HCT116 (cell line): ENCODE measurements around the gene TCF20. TPM values are rescaled to one million over a fixed set of nuclear protein-coding genes. Genes with fewer than 3 reads are reported as not detected.

ENCODE experiments used
- ATAC-seq: fragments of 200-7000 bp; cut with Tn5 transposase; 2 replicates; pipeline ENCODE4 v1.9.1; 2020; ENCODE audit warnings: mild to moderate bottlenecking, moderate library complexity
- Bru-seq: library from RNA; stranded (reverse); fragments of 400-500 nt; gene quantifications from one replicate; lab custom pipeline; 2021; lab: Mats Ljungman, UMichigan
- BruChase-seq, 2 experiments: library from RNA; stranded (reverse); fragments of 400-500 nt; gene quantifications; one replicate each; lab custom pipeline; 2021; lab: Mats Ljungman, UMichigan
- BruUV-seq: library from RNA; stranded (reverse); fragments of 400-500 nt; replicated peaks from 2 replicates; lab custom pipeline; 2021; lab: Mats Ljungman, UMichigan
- CTCF ChIA-PET: fragments of 300-600 bp; sonication (Branson Sonifier 250); formaldehyde crosslinking; loops from one replicate; lab custom pipeline; 2021; ENCODE audit warnings: antibody characterized with exemption; lab: Charles Lee
- POLR2A ChIA-PET: fragments of 300-600, 350-600 bp; sonication (Branson Sonifier 250); formaldehyde crosslinking; loops from one replicate; lab custom pipeline; 2021; ENCODE audit warnings: antibody characterized with exemption; lab: Charles Lee
- RAD21 ChIA-PET, 2 experiments: fragments of 300-600 bp; sonication (Branson Sonifier 250); formaldehyde crosslinking; loops; one replicate each; lab custom pipeline; 2023; ENCODE audit warnings: low total read pairs in 2 of 2; ENCODE audit not compliant: uncharacterized antibody in 2 of 2, unreplicated experiment in 2 of 2, low non-redundant PET in 1 of 2; lab: Charles Lee
- DNase-seq: peaks from one replicate; pipeline ENCODE4 v3.0.0-alpha.2; 2010; ENCODE audit warnings: low read depth, low spot score
- H2AFZ ChIP-seq: fragments of 200-600 bp; shearing (Covaris generic), sonication (generic); 2 replicates; pipeline ENCODE4 v1.6.1; 2017; ENCODE audit warnings: low read depth, mixed run types, mixed read lengths, antibody characterized with exemption, low read length; ENCODE audit not compliant: poor library complexity, severe bottlenecking
- H3K27ac ChIP-seq: 2 replicates; pipeline ENCODE4 v1.5.1; 2012; ENCODE audit warnings: low read depth, low read length
- H3K27me3 ChIP-seq: fragments of 200-600 bp; sonication (generic); 2 replicates; pipeline ENCODE4 v1.6.1; 2016; ENCODE audit warnings: mixed run types, low read length, mixed read lengths; ENCODE audit not compliant: insufficient read depth
- H3K36me3 ChIP-seq, 2 experiments: fragments of 200-500 bp in 1 of 2; fragments of 200-600 bp in 1 of 2; sonication (Bioruptor generic) in 1 of 2; sonication (generic) in 1 of 2; 2 replicates each; pipeline versions ENCODE4 v1.5.1 to v1.6.1; 2014 to 2016; ENCODE audit warnings: low read length in 2 of 2, inconsistent platforms in 1 of 2, mixed read lengths in 1 of 2, mixed run types in 1 of 2; ENCODE audit not compliant: insufficient read depth in 2 of 2, control insufficient read depth in 1 of 2
- H3K4me1 ChIP-seq, 2 experiments: fragments of 200-600 bp in 1 of 2; sonication (generic) in 1 of 2; 2 replicates each; pipeline versions ENCODE4 v1.5.1 to v1.6.1; 2012 to 2017; ENCODE audit warnings: low read length in 2 of 2, inconsistent platforms in 1 of 2, mild to moderate bottlenecking in 1 of 2, mixed read lengths in 1 of 2, mixed run types in 1 of 2, moderate library complexity in 1 of 2; ENCODE audit not compliant: insufficient read depth in 2 of 2, control insufficient read depth in 1 of 2
- H3K4me2 ChIP-seq: fragments of 200-600 bp; sonication (generic); 2 replicates; pipeline ENCODE4 v1.6.1; 2017; ENCODE audit warnings: mixed run types, low read length, mixed read lengths
- H3K4me3 ChIP-seq, 2 experiments: fragments of 200-600 bp in 1 of 2; sonication (generic) in 1 of 2; replicated peaks in 1 of 2; 2 replicates each; pipeline ENCODE4 v1.5.1; 2011 to 2016; ENCODE audit warnings: low read length in 2 of 2, control low read depth in 1 of 2, low read depth in 1 of 2, mild to moderate bottlenecking in 1 of 2, mixed read lengths in 1 of 2, mixed run types in 1 of 2
- H3K79me2 ChIP-seq: fragments of 200-600 bp; sonication (generic); 2 replicates; pipeline ENCODE4 v1.6.1; 2017; ENCODE audit warnings: mild to moderate bottlenecking, mixed run types, low read length, moderate library complexity, mixed read lengths; ENCODE audit not compliant: insufficient read depth
- H3K9ac ChIP-seq: fragments of 200-600 bp; sonication (generic); 2 replicates; pipeline ENCODE4 v1.6.1; 2016; ENCODE audit warnings: low read length, mixed read lengths
- H3K9me2 ChIP-seq: fragments of 200-600 bp; sonication (generic), shearing (Covaris generic); 2 replicates; pipeline ENCODE4 v1.6.1; 2017; ENCODE audit warnings: mixed run types, mild to moderate bottlenecking, moderate library complexity; ENCODE audit not compliant: insufficient read depth
- H3K9me3 ChIP-seq, 2 experiments: fragments of 200-500 bp in 1 of 2; fragments of 200-600 bp in 1 of 2; sonication (Bioruptor generic) in 1 of 2; sonication (generic) in 1 of 2; 2 replicates each; pipeline ENCODE4 v1.6.1; 2014 to 2017; ENCODE audit warnings: low read length in 2 of 2, mixed read lengths in 2 of 2, inconsistent platforms in 1 of 2, low read depth in 1 of 2, mild to moderate bottlenecking in 1 of 2, mixed run types in 1 of 2, moderate library complexity in 1 of 2; ENCODE audit not compliant: control insufficient read depth in 1 of 2, insufficient read depth in 1 of 2
- H4K20me1 ChIP-seq: fragments of 200-600 bp; sonication (generic), shearing (Covaris generic); 2 replicates; pipeline ENCODE4 v1.6.1; 2017; ENCODE audit warnings: mixed run types, mild to moderate bottlenecking, moderate library complexity; ENCODE audit not compliant: insufficient read depth
- CTCF ChIP-seq, 3 experiments: fragments of 200-600 bp in 1 of 3; sonication (generic) in 1 of 3; IDR thresholded peaks in 2 of 3; conservative IDR thresholded peaks in 1 of 3; 2 replicates each; pipeline ENCODE4 v1.5.1; 2012 to 2017; ENCODE audit warnings: low read depth in 2 of 3, low read length in 2 of 3, antibody characterized with exemption in 1 of 3, borderline replicate concordance in 1 of 3, control low read depth in 1 of 3, mild to moderate bottlenecking in 1 of 3, mixed read lengths in 1 of 3, mixed run types in 1 of 3, moderate library complexity in 1 of 3; ENCODE audit not compliant: insufficient read depth in 1 of 3
- EZH2 ChIP-seq: fragments of 200-600 bp; sonication (generic); IDR thresholded peaks from 2 replicates; pipeline ENCODE4 v1.6.1; 2017; ENCODE audit warnings: antibody characterized with exemption, mixed run types
- MAX ChIP-seq: IDR thresholded peaks from 2 replicates; pipeline ENCODE4 v1.6.1; 2012
- POLR2A ChIP-seq: IDR thresholded peaks from 2 replicates; pipeline ENCODE4 v1.7.0; 2011; ENCODE audit warnings: borderline replicate concordance; ENCODE audit not compliant: insufficient read depth, insufficient read length; ENCODE audit errors: extremely low read depth
- POLR2AphosphoS5 ChIP-seq: IDR thresholded peaks from 2 replicates; pipeline ENCODE4 v1.6.1; 2011; ENCODE audit warnings: mild to moderate bottlenecking, low read depth, low read length, moderate library complexity
- SP1 ChIP-seq: IDR thresholded peaks from 2 replicates; pipeline ENCODE4 v1.6.1; 2012; ENCODE audit warnings: low read depth
- ZNF274 ChIP-seq: fragments of 200-500 bp; sonication (Bioruptor generic); IDR thresholded peaks from 2 replicates; pipeline ENCODE4 v1.6.1; 2014; ENCODE audit warnings: mild to moderate bottlenecking, low read depth, low read length, inconsistent platforms
- intact Hi-C: fragments of 100-400 bp; cut with micrococcal nuclease; formaldehyde crosslinking; loops from 2 replicates; pipeline ENCODE4 v1.10.0; 2022
- long read RNA-seq: library from polyadenylated mRNA; unstranded; transcript quantifications from one replicate; pipeline ENCODE4 v2.0.0, GENCODE V29; 2021; ENCODE audit not compliant: unreplicated experiment
- polyA plus RNA-seq: library from polyadenylated mRNA; unstranded; fragments of >200 nt; gene quantifications from 2 replicates; pipeline ENCODE4 v1.2.1, GENCODE V29; 2012; ENCODE audit warnings: missing spikeins
- total RNA-seq: library from RNA; stranded (reverse); gene quantifications from one replicate; pipeline ENCODE4 v1.2.1, GENCODE V29; 2021; ENCODE audit not compliant: unreplicated experiment

The TCF20 gene
- total RNA-seq = 66.7 TPM
- 28.4 and 32.7 TPM in 2 replicates for polyA plus RNA-seq
- percentile 86 among the genes with signal in this experiment for Bru-seq, nascent RNA
- BruChase-seq, experiment 1, labeled RNA remaining after a 6-hour chase = percentile 88 among the genes with signal in this experiment
- BruChase-seq, experiment 2, labeled RNA remaining after a 2-hour chase = percentile 92 among the genes with signal in this experiment
- long read RNA-seq, full-length matches to known transcripts = 17 of 39 reads
- long read RNA-seq, partial matches to known transcripts = 1 of 39 reads
- long read RNA-seq, other reads (novel, unspliced or antisense) = 21 of 39 reads

GRCh38 chr22:42270510-42271190 is at the start of gene TCF20:
Gene TCF20 (minus strand): TSS chr22:42270653. CDS start chr22:42215305, 55,348 bp downstream.
- no peaks in the 10 kb centered on the region for H3K27me3 ChIP-seq
- peaks cover 9 to 19% of the 10 kb centered on the region in 2 experiments; a peak in 3 of 4 replicates for H3K4me1 ChIP-seq
- no peaks in the 10 kb centered on the region for H3K36me3 ChIP-seq
- peak within 1 kb of the TSS; percentile 99 for H3K9ac ChIP-seq
- peak; percentile 10 for DNase-seq
- no TSS peak for BruUV-seq
- ChIA-PET RAD21 (interaction anchor here in 1 of 2 experiments (0.6 kb wide), 1 partner anchor 96 kb away, joined by 5 read pairs; no protein-coding TSS in a partner anchor), CTCF (no interaction called here), POLR2A (no interaction called here)
- TF ChIP-seq ZNF274 (no peak), MAX (peak; percentile 67), POLR2AphosphoS5 (peak; percentile 40; the same call in 1 of the 2 replicates), EZH2 (no peak), CTCF (IDR thresholded peaks at IDR 0.05 in 2 of 3, conservative IDR thresholded peaks at IDR 0.05 in 1 of 3; ENCODE audit: borderline replicate concordance in 1 of 3, insufficient read depth in 1 of 3, low read depth in 2 of 3, low read length in 2 of 3) (no peak), POLR2A (peak; percentile 24), SP1 (peak; percentile 44; the same call in 1 of the 2 replicates)
- H3K79me2 ChIP-seq = peaks cover 50% of the 10 kb centered on the region
- H3K9me3 ChIP-seq = no peaks in the 10 kb centered on the region
- H3K9me2 ChIP-seq = no peaks in the 10 kb centered on the region
- H3K4me2 ChIP-seq = peak within 1 kb of the TSS; percentile 79
- peak; percentile 73 for ATAC-seq
- intact Hi-C loops = no loop called here
- H3K4me3 ChIP-seq = peak within 1 kb of the TSS; percentile 85 to 91
- H3K27ac ChIP-seq = peak within 1 kb of the TSS; percentile 99
- H2AFZ ChIP-seq = no peak within 1 kb of the TSS
- peaks cover 8% of the 10 kb centered on the region; the same call in 1 of the 2 replicates for H4K20me1 ChIP-seq
